GM21529 (cell line): ENCODE measurements around the gene PLXDC2.

Experiments
- ATAC-seq: cut with Tn5 transposase; IDR thresholded peaks from one replicate; pipeline ENCODE4 v1.9.1; 2021; ENCODE audit not compliant: unreplicated experiment

PLXDC2 gene

DNA sequence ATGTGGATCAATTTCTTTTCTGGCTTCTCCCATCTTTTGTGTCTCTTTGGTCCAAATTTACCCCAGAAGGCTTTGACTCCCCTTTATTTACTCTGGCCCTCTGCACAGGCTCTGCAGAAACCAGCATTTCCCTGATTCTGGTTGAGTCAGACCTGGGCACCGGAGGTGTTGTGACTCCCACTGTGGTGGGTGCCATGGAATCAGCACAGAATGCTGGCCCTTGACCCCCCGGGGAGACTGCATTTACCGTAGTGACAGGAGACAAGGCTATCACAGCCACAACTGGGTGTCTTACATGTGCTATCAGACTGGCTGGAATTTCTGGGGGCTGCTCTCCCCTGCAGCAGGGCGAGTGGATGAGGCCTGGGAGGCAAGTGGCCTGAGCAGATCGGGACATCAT, 37.6 kb downstream of the PLXDC2 start:
- no peak for ATAC-seq

DNA sequence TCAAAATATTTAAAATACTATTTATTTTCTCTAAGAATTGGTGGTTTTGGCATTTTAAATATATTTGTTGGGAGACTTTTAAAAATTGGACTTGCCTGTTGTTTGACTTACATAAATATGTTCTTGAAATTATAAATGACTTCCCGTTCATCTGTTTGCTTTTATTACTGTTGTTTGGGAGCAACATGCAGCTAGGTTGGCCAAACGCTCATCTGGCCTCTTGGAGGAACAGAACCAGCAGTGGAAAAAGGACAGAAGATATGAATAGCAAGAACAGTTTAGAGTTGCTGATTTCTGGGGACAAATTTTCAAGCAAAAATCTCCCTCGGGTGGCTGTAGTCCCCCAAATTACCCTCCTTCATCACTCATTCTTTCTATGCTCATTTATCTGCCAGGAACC, 41.6 kb downstream of the PLXDC2 start:
- ATAC-seq, result no peak

DNA sequence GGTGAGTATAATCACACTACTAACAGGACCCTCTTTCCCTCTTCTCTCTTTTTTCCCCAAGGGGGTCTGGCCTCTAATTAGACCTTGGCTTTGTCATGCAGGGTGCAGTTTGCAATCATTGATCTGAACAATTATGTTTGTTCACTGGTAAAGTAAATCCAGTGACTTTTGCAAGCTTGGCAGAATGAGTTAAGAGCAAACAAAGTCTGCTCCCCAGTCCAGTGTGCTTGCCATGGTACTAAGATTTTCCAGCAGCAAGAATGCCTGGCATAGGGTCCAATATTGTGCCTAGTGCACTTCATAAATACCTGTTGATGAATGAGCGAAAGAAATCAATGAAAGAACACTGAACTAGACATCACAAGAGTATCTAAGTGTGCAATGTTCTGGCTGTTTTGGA, 43.9 kb downstream of the PLXDC2 start:
- no peak for ATAC-seq

DNA sequence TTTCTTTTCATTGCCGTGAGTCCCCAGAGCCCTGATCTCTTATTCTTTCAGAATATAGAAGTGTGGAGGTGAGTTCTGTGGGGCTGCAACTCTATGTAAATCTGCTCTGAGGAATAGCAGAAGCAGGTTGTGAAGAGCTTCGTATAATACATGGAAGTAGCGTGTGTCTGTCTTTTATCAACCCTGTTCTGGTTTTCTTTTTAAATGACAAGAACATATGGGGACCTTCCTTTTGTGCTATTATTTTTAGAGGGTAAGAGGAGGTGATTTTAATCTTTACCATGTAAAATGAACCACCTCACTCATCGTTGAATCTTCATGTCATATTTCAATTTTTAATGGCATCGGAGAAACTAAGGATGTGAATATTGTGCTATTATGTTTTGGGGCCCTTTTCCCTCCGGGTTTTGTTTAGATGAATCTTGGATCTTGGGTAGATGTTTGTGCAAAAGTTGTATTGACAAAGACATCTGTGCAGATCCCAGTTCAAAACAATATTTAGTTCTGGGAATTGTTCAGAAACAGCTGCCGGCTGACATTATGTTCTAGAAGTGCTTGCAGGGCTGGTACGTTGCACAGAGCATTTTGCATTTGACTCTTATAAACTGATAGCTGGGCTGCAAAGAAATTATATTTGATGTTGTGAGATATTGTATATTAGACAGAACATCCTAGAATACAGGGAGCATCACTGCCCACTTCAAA, 46.7 kb downstream of the PLXDC2 start:
- ATAC-seq, result no peak

DNA sequence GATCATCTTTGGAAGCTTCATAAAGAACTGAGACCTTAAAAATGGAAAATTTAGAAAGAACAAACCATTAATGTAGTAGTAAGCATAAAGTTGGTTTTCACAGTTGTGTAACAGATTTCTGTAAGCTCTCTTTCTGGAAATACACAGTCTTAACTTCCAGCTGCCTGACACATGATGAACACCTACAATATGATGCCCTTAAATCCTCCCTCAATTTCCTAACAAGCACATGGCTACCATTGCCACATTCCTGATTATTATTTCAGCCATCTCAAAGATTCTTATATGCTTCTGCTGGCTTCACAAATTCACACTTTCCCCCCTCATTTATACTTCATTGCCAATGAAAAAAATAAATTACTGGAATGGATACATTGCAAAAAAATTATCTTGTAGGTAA, 49.4 kb downstream of the PLXDC2 start:
- ATAC-seq, result no peak

DNA sequence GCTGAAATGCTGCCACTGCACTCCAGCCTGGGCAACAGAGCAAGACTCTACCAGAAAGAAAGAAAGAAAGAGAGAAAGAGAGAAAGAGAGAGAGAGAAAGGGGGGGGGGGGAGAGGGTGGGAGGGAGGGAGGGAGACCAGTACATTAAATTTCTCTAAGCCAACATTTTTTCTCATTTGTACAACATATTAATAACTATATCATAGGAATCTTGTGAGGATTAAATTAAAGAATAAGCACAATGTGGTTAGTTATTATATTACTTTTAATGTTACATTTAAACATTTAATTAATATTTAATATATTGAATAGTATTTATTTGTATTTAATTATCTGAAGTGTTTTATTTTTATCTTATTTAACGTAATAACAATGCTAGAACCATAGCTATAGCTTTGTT, 53.1 kb downstream of the PLXDC2 start:
- no peak for ATAC-seq

DNA sequence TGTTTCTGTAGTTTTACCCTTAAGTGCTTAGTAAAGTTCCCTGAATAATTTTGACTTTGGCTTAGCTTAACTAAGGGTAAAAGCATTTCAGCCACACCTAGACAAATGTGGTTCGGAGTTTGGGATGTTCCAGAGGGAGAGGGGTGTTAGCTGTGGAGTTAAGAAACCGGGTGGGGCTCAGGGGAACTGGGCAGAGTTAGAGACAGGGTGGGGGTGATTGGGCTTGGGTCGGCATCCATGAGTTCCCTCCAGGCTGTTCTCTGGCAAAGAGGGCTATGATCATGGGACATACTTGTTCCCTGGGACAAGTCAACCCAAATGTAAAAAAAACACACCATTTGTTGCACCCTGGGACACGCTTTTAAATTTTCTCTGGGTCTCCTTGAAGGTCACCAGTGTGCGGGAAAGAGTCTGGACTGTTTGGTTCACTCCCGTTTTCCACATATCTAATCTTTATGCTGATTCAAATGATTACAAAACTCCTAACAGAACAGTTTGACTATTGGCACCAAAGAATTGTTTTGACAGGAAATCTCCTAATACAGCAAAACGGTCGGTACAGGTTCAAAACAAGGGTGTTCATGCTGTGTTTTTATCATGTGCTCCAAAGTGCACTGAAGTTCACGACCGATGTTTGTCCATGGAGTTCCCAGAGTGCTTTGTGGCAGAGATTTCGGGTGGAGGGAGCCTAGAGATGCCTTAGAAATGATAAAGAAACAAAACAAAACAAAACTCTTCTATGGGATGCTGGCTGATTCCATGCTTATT, 56.5 kb downstream of the PLXDC2 start:
- ATAC-seq, result no peak

DNA sequence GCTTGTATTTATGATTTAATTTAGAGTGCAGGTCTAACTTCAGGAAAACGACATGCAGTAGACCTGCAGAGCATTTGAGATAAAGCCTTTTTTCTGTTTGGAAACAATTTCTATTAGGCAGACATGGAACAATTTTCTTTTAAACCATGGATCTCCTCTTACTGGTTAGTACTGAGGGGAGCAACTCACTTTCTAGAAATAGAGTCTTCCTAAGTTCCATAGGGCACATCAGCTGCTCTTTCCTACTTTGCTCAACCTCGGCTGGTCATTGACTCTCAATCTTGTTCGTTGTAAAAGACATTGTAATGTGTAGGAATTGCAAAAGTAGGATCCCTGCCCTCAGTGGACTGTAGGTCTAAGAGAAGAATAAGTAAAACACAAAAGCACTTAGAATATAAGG, 58.0 kb downstream of the PLXDC2 start:
- ATAC-seq, result no peak

DNA sequence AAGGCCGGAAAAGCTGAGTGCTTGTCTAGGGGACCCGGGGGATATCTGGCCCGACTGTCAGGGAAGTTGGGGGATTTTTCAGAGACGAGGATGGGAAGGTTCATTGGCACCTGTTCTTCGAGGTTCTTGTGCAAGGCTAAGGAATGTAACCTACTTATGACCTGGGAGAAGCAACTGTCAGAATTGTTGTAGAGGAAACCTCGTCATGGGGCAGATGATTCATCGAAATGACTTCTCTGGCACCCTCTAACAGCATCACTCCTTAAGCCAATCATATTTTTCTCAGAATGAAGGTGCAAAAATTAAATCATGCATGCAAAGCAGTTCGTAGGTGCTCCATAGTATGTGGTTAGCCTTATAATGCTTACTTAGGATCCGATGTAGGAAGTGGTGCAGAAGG, 58.6 kb downstream of the PLXDC2 start:
- no peak for ATAC-seq

DNA sequence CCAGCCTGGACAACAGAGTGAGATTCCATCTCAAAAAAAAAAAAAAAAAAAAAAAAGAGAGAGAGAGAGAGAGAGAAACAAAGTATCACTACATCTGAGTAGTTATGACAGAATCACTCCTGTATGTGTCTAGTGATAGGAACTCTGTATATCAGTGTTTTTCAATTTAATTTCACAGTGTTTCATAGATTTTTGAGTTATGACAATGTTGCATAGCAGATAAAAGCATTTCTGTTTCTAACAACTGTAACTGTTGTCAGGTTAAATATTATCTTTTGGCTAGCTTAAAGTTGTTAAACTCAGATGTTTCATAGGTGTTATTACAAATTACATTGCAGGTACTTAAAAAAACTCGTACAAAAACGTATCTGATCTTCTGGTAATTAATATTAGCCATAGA, 60.3 kb downstream of the PLXDC2 start:
- ATAC-seq, result no peak

DNA sequence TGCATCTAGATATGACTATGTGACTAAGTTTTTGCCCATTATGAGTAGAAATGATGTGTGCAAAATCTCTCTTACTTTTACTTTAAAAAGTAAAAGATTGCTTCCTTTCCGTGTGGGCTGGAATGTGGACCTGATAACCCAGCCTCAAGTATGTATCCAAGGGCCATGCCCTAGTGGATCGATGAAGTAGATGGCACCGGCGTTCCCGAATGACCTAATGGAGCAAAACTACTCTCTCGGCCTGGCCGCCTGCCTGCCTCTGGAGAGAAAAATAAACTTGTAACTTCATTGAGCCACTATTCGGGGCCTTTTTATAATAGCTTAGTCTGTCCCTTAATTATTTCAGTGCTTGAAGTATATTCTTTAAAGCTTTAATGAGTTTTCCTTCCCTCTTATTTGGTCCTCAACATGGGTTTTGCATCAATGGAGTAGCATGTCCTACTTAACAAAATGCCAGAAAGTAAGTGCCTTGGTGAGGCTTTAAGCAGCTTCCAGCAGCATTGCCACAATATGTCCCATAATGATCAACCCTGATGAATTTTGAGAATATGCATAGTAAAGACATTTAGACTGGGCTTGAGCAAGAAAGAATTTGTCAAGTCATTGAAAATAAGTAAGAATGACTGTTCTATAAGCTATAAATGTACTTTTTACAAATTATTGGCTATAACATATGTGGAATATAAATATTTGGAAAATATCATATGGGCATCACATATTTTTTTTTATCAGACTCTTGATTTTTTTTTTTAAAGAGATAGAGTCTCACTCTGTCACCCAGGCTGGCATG, 61.4 kb downstream of the PLXDC2 start:
- ATAC-seq, result no peak

DNA sequence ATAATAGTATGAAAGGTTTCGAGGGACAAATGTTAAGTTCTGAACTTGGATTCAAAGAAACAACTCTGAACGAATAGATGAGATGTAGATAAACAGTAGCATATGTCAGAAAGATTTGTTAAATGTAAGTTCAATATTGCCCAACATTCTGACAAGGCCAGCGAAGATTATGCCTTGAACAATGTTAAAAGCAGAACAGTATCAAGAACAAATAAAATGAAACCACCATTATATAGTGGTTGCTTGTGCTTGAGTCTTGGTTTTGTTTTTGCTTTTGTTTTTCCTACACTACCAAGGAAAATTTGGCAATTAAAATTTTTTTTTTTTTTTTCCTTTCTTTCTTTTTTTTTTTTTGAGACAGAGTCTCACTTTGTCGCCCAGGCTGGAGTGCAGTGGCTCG, 66.4 kb downstream of the PLXDC2 start:
- no peak for ATAC-seq

DNA sequence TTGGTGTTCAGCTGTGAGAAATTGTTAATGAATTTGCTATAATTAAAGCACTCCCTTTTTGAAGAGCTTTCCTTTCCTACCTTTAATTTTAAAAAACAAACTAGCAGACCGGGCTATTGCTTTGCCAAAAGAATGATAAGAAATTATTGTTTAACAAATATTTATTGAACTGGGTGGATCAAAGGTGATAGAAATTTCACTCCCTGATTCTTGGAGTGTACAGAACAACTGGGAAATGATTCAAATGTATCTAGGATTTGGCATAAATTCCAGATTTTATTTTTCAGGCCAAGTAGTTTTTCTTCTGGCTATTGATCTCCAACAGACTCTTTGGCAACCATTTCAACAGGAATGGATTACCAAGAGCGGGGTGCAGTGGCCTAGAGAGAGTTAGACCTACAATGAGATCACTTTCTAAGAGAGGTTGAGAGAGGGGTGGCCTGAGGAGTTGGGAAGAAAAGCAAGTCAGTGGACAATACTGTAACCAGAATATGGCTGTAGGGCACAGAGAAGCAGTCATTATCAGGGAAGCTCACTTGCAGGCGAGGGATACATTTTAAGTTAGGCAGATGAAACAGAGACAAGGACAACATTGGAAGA, 71.9 kb downstream of the PLXDC2 start:
- ATAC-seq, result no peak

DNA sequence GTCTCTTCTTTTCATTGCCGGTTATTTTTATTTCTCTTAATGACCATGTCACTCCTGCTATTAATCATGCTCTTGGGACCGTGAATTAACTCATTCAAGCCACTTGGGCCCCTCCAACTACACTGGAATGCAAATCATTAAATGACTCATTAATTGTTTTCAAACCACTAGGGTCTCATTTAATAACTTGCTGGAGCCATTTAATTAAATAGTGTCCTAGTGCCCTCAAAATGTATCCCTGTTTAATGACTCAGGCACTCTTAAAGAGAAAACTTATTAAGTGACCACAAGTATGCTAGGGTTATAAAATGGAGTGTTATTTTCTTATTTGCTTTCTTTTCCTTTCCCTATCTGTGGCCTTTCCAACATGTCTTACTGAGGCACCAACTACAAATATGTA, 73.0 kb downstream of the PLXDC2 start:
- ATAC-seq, result no peak

DNA sequence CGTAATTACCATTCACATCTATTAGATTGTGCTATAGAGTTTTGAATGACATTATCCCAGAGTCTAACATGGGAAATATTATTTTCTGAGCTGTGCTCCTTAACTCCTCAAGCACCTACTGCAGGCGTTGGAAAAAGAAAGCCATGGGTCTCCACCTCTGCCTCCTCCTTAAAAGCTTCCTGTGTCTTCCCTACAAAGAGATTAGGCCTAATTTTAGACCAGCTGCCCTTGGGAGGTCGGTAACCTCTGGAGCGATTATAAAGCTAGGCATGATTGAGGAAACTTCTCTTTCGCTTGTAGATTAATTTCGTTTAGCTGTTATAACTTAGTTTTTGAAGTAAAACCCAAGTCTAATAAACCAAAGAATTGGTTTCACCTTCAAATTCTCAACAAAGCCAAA, 75.2 kb downstream of the PLXDC2 start:
- no peak for ATAC-seq

DNA sequence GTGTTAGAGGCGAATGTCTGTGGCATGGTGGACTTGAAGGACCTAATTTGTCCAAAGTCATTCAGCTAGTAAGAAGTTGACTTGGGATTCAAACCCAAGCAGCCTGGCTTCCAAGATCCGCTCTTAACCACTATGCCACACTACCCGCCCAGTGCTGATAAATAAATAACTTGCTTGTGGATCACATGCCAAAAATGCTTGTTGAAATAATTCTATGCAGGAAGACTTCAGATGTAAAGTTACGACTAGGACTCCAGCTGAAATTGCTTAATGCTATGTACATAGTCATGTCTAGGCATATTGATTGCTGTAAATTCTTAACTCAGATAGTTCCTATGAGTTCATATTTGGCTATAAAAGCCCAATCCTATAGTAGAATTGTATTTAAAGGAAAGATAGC, 76.0 kb downstream of the PLXDC2 start:
- no peak for ATAC-seq

DNA sequence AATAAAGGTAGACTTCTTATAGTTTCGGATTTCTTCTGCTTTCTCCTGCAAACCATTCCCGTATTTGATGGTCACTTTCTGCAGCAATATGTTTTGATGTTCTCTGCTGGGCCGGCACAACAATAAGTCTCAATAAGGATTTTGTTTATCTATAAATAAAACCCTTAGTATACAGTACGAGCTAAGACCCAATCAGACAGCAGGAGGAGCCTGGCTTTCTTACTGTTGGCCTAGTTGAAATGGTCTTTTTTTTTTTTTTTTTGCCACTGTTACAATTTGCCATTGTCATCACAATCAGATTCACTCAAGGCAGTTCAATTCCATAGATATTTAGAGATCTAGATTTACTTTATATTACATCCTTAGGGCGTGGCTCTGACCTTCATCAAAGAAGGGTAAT, 76.4 kb downstream of the PLXDC2 start:
- ATAC-seq, result no peak

DNA sequence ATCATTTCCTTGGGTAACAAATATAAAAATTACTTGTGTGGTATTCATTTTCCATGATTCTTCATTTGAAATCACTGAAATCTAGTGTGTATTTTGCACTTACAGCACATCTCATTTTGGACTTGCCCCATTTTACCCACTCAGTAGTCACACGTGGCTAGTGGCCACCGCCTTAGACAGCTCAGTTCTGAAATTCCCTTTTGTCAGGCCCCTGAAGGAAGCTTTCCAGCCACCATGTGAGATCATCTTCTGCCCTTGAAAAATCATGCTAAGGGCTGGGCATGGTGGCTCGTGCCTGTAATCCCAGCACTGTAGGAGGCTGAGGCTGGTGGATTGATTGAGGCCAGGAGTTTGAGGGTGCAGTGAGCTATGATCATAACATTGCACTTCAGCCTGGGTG, 79.3 kb downstream of the PLXDC2 start:
- ATAC-seq, result no peak

DNA sequence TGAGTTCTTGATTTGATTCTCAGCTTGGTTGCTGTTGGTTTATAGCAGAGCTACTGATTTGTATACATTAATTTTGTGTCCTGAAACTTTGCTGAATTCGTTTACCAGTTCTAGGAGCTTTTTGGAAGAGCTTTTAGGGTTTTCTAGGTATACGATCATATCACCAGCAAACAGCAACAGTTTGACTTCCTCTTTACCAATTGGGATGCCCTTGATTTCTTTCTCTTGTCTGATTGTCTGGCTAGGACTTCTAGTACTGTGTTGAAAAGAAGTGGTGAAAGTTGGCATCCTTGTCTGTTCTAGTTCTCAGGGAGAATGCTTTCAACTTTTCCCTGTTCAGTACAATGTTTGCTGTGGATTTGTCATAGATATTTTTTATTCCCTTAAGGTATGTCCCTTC, 86.2 kb downstream of the PLXDC2 start:
- no peak for ATAC-seq

DNA sequence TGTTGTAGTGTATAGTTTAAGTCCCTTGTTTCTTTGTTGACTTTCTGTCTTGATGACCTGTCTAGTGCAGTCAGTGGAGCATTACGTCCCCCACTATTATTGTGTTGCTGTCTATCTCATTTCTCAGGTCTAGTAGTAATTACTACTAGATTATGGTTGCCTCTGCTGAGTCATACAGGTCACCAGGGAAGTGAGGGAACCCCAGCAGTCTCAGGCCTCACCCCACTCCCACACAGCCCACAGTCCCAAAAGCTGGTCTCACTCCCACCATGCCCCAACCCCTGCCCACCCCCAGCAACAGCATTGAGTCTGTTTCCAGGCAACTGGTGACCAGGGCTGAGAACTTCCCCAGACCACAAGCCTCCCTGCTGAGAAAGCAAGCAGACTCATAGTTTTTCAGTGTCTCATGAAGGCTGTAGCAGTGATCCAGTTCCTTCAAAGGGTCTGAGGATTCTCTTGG, 88.0 kb downstream of the PLXDC2 start:
- ATAC-seq, result no peak

DNA sequence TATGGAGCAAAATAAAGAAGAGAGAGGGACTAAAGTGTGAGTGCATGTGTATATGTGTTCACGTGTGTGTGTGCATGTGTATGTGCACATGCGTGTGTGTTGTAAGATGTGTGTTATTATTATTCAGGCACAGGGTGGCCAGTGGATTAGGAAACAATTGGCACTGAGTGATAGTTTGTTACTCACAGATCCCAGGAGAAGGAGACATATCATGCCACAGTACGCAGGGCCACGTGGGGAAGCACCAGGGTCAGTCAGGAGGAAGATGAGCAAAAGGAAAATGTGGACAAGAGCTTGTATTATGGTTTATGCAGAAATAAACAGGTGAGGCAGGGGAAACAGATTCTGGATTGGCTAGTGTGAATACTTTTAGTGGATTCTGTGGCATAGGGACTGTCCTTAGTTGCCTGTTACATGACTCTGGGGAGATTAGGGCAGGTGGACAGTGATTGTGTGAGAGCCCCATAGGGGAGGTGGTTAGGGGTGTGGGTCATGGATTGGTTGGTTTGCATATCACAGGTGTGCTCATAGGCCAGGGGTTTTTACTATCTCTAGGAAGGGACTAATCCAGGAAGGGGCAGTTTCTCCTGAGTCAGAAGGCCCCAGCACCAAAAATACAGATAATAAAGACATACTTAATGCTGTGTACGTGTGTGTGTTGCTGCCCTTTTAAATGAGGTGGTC, 90.0 kb downstream of the PLXDC2 start:
- no peak for ATAC-seq
